CD14-positive monocyte (primary cell): ENCODE results near the gene PSMG1. TPM values are rescaled to one million over a fixed set of nuclear protein-coding genes. Genes with fewer than 3 reads are reported as not detected.
A peak's percentile ranks its signal among the peaks of the same experiment; 100 is the strongest.

Experiments
- DNase-seq, 3 donors: peaks; one replicate each; pipeline ENCODE4 v3.0.0-alpha.2; 2011 to 2022
- H2AFZ ChIP-seq: 2 replicates; pipeline ENCODE4 v1.6.0; 2012; ENCODE audit warnings: mild to moderate bottlenecking, low read depth, low read length, inconsistent platforms; ENCODE audit not compliant: insufficient read depth, poor library complexity, severe bottlenecking
- H3K27ac ChIP-seq, 2 donors: 1 replicate in 1 of 2; 2 replicates in 1 of 2; pipeline ENCODE4 v1.5.1; 2012 to 2013; ENCODE audit warnings: low read length in 2 of 2, control low read depth in 1 of 2, inconsistent platforms in 1 of 2, low read depth in 1 of 2, mild to moderate bottlenecking in 1 of 2
- H3K27me3 ChIP-seq, 2 donors: one replicate each; pipeline versions ENCODE4 v1.6.0 to v1.6.1; 2011 to 2013; ENCODE audit warnings: low read length in 2 of 2; ENCODE audit not compliant: control insufficient read depth in 2 of 2, insufficient read depth in 2 of 2
- H3K36me3 ChIP-seq, 2 donors: replicated peaks in 1 of 2; 1 replicate in 1 of 2; 2 replicates in 1 of 2; pipeline versions ENCODE4 v1.5.1 to v1.6.1; 2012 to 2013; ENCODE audit warnings: low read length in 2 of 2, control low read depth in 1 of 2, inconsistent platforms in 1 of 2, mild to moderate bottlenecking in 1 of 2; ENCODE audit not compliant: insufficient read depth in 2 of 2, control insufficient read depth in 1 of 2
- H3K4me1 ChIP-seq, 2 donors: 1 replicate in 1 of 2; 2 replicates in 1 of 2; pipeline versions ENCODE4 v1.5.1 to v1.6.1; 2012 to 2013; ENCODE audit warnings: low read length in 2 of 2, control low read depth in 1 of 2, inconsistent platforms in 1 of 2, mild to moderate bottlenecking in 1 of 2, moderate library complexity in 1 of 2; ENCODE audit not compliant: insufficient read depth in 2 of 2, control insufficient read depth in 1 of 2
- H3K4me2 ChIP-seq: replicated peaks from 2 replicates; pipeline ENCODE3; 2012; ENCODE audit warnings: low read length, moderate library complexity, mild to moderate bottlenecking; ENCODE audit not compliant: poor library complexity, severe bottlenecking; ENCODE audit errors: extremely low read depth
- H3K4me3 ChIP-seq, 3 experiments: fragments of 200-600 bp in 1 of 3; sonication (generic) in 1 of 3; replicated peaks in 1 of 3; 1 replicate in 2 of 3; 2 replicates in 1 of 3; pipeline ENCODE4 v1.5.1; 2011 to 2013; ENCODE audit warnings: low read length in 3 of 3, mild to moderate bottlenecking in 3 of 3, control low read depth in 2 of 3, low read depth in 2 of 3, inconsistent platforms in 1 of 3, moderate library complexity in 1 of 3
- H3K79me2 ChIP-seq: 2 replicates; pipeline ENCODE4 v1.6.0; 2012; ENCODE audit warnings: mild to moderate bottlenecking, control low read depth, inconsistent platforms, low read length, moderate library complexity; ENCODE audit not compliant: insufficient read depth
- H3K9ac ChIP-seq: 2 replicates; pipeline ENCODE4 v1.6.0; 2017; ENCODE audit warnings: low read length, mild to moderate bottlenecking; ENCODE audit not compliant: insufficient read depth, poor library complexity, severe bottlenecking
- H3K9me3 ChIP-seq, 2 donors: replicated peaks in 1 of 2; 1 replicate in 1 of 2; 2 replicates in 1 of 2; pipeline versions ENCODE4 v1.5.1 to v1.6.1; 2012 to 2013; ENCODE audit warnings: low read length in 2 of 2, control low read depth in 1 of 2; ENCODE audit not compliant: control insufficient read depth in 1 of 2, insufficient read depth in 1 of 2
- H4K20me1 ChIP-seq: 2 replicates; pipeline ENCODE4 v1.6.0; 2012; ENCODE audit warnings: mild to moderate bottlenecking, low read length, control low read depth, moderate library complexity; ENCODE audit not compliant: insufficient read depth
- H3K27ac Mint-ChIP-seq, 7 donors: one replicate each; pipeline ENCODE4 v1.8.0; 2020; ENCODE audit warnings: mild to moderate bottlenecking in 7 of 7, mixed read lengths in 7 of 7, moderate library complexity in 6 of 7, inconsistent platforms in 2 of 7
- H3K27me3 Mint-ChIP-seq, 3 donors: one replicate each; pipeline ENCODE4 v1.8.0; 2021 to 2022; ENCODE audit warnings: low read depth in 3 of 3, mild to moderate bottlenecking in 3 of 3, mixed read lengths in 3 of 3, moderate library complexity in 3 of 3, inconsistent platforms in 1 of 3
- H3K36me3 Mint-ChIP-seq, 2 donors: one replicate each; pipeline ENCODE4 v1.8.0; 2020; ENCODE audit warnings: mixed read lengths in 2 of 2, inconsistent platforms in 1 of 2, mild to moderate bottlenecking in 1 of 2
- H3K4me1 Mint-ChIP-seq: one replicate; pipeline ENCODE4 v1.8.0; 2020; ENCODE audit warnings: mild to moderate bottlenecking, mixed read lengths
- H3K4me3 Mint-ChIP-seq, 2 donors: one replicate each; pipeline ENCODE4 v1.8.0; 2020; ENCODE audit warnings: mild to moderate bottlenecking in 2 of 2, mixed read lengths in 2 of 2, moderate library complexity in 1 of 2
- H3K9me3 Mint-ChIP-seq, 7 donors: one replicate each; pipeline ENCODE4 v1.8.0; 2020 to 2022; ENCODE audit warnings: mixed read lengths in 7 of 7, mild to moderate bottlenecking in 6 of 7, moderate library complexity in 6 of 7, inconsistent platforms in 2 of 7
- WGBS: methylation state at CpG from one replicate; pipeline ENCODE4 v1.1.5; 2013; ENCODE audit warnings: missing lambda C conversion rate; ENCODE audit not compliant: insufficient coverage; 5-methylcytosine and 5-hydroxymethylcytosine counted together
- intact Hi-C, 2 donors: fragments of 100-400 bp; cut with micrococcal nuclease; formaldehyde crosslinking; loops; one replicate each; pipeline versions ENCODE4 v1.15.0 to v1.15.1; 2023
- polyA minus RNA-seq: library from RNA; depleted of rRNA, polyadenylated mRNA; stranded (reverse); fragments of >200 nt; gene quantifications from 2 replicates; pipeline ENCODE4 v1.2.3, GENCODE V29; 2012
- polyA plus RNA-seq, 3 donors: library from polyadenylated mRNA; depleted of rRNA in 1 of 3; unstranded in 2 of 3; stranded (reverse) in 1 of 3; fragments of 300-500 nt in 2 of 3; fragments of >200 nt in 1 of 3; fragmentation: Illumina TruSeq in 2 of 3; gene quantifications; 1 replicate in 2 of 3; 2 replicates in 1 of 3; pipeline ENCODE4 v1.2.3, GENCODE V29; 2012 to 2021
- total RNA-seq, 12 experiments: library from RNA in 1 of 12; stranded (reverse) in 1 of 12; fragments of 120-200 nt in 1 of 12; gene quantifications; one replicate each; pipeline ENCODE4 v1.2.4 and lab custom pipeline; 2013 to 2026; ENCODE audit warnings: mixed read lengths in 6 of 12, inconsistent platforms in 1 of 12
- TF ChIP-seq, protein P1 (sequence below): fragments of 200-600 bp; IDR thresholded peaks from one replicate; pipeline ENCODE4 v1.8.0; 2022; ENCODE audit warnings: antibody characterized with exemption, mild to moderate bottlenecking

PSMG1 gene, protein sequence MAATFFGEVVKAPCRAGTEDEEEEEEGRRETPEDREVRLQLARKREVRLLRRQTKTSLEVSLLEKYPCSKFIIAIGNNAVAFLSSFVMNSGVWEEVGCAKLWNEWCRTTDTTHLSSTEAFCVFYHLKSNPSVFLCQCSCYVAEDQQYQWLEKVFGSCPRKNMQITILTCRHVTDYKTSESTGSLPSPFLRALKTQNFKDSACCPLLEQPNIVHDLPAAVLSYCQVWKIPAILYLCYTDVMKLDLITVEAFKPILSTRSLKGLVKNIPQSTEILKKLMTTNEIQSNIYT
- 20.8 TPM for total RNA-seq (2013)
- polyA plus RNA-seq (10 to 100 TPM in 2 of 3 donors, 1 to 10 TPM in 1; 8.5 to 29.2 (median 26.2) TPM), polyA minus RNA-seq (2.8 and 4.3 TPM in 2 replicates), total RNA-seq (lab: John Stamatoyannopoulos, UW) (1.5 to 12.6 (median 8.2) reads per million in 11 experiments)

DNA sequence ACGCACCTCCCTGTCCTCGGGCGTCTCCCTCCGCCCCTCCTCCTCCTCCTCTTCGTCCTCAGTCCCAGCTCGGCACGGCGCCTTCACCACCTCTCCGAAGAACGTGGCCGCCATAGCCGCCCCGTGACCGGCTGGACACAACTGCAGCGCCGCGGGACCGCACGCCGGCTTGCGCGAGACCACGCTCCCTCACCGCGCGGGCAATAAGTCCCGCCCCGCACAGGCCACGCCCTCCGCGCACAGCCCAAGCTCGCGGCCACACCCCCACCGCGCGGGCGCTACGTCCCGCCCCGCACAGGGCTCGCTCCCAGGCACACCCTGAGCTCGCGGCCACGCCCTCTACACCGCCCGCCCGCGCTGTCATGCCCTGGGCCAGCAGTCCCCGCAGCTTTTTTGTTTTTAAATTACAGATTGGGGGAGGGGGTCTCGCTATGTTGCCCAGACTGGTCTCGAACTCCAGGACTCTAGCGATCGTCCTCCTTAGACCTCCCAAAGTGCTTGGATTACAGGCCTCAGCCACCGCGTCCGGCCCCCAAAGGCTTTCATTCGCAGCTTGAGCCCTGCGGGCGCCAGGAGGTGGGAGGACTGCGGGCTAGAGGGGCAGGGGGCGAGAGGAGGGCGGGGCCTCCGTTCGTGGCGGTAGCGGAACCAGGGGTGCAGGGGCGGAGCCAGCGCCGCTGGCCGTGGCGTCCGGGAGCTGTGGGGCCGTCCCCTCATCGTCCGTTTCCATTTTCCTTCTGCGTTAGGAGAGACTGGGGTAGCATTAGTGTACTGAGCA lies at the start of gene PSMG1:
TSS of gene PSMG1 (minus strand) at position 180 of the 778 bp plus-strand sequence. CDS start at position 114, 66 bp downstream.
- H3K4me3 Mint-ChIP-seq = peak within 1 kb of the TSS; percentile 97 to 98
- no peaks in the 10 kb centered on the region for H4K20me1 ChIP-seq

More for the DNA sequence above, at the start of gene PSMG1:
- H3K27ac ChIP-seq = peak within 1 kb of the TSS; percentile 89 to 97
- H3K79me2 ChIP-seq = peaks cover 27% of the 10 kb centered on the region
- H3K9ac ChIP-seq = peak within 1 kb of the TSS; percentile 95
- peak within 1 kb of the TSS; percentile 94 for H2AFZ ChIP-seq
- peak within 1 kb of the TSS; percentile 75 to 96 (median 86) for H3K4me3 ChIP-seq
- H3K9me3 ChIP-seq = no peaks in the 10 kb centered on the region
- peaks cover 0 to 1% (median 0%) of the 10 kb centered on the region in 3 donors for H3K27me3 Mint-ChIP-seq
- H3K36me3 Mint-ChIP-seq = peaks cover 15 to 16% of the 10 kb centered on the region in 2 donors
- no peaks in the 10 kb centered on the region for H3K27me3 ChIP-seq
- TF ChIP-seq, protein P1, sequence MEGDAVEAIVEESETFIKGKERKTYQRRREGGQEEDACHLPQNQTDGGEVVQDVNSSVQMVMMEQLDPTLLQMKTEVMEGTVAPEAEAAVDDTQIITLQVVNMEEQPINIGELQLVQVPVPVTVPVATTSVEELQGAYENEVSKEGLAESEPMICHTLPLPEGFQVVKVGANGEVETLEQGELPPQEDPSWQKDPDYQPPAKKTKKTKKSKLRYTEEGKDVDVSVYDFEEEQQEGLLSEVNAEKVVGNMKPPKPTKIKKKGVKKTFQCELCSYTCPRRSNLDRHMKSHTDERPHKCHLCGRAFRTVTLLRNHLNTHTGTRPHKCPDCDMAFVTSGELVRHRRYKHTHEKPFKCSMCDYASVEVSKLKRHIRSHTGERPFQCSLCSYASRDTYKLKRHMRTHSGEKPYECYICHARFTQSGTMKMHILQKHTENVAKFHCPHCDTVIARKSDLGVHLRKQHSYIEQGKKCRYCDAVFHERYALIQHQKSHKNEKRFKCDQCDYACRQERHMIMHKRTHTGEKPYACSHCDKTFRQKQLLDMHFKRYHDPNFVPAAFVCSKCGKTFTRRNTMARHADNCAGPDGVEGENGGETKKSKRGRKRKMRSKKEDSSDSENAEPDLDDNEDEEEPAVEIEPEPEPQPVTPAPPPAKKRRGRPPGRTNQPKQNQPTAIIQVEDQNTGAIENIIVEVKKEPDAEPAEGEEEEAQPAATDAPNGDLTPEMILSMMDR = no peak
- peaks cover 10 to 22% of the 10 kb centered on the region in 2 donors for H3K4me1 ChIP-seq
- peak within 1 kb of the TSS; percentile 84 for H3K4me2 ChIP-seq
- H3K4me1 Mint-ChIP-seq = peaks cover 31% of the 10 kb centered on the region
- H3K36me3 ChIP-seq = peaks cover 5 to 10% of the 10 kb centered on the region in 2 donors
- intact Hi-C loops = no loop called here
- under 1% methylated on average over 67 of the region's 76 CpGs for WGBS
- peak within 1 kb of the TSS; percentile 92 to 97 (median 96) for H3K27ac Mint-ChIP-seq
- no peaks in the 10 kb centered on the region for H3K9me3 Mint-ChIP-seq
- peak; percentile 93 to 96 (median 93) for DNase-seq
